ENCODE measurements around the gene CFAP97D1. TPM values are rescaled to one million over a fixed set of nuclear protein-coding genes. Genes with fewer than 3 reads are reported as not detected.

The CFAP97D1 gene
- total RNA-seq, 1 experiment from 2014 or later, result 0.18 TPM

DNA sequence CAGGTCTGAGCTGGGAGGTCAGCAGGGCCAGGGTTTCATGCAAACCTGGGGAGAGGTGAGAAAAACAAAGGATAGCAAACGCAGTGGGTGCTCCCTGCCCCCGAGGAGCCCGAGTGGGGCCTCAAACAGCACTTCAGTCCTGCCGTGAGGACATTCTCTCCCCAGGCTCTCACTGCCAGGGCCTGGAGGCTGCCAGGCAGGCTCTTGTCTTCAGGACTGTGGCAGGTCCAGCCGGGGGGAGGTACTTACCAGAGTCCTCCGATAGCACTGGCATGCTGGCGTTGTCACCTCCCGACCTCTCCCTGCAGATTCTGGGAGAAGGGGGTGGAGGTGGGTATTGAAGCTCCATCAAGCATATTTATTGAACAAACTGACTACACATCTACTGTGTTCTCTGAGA is 51.4 kb downstream of the CFAP97D1 start:
- peaks cover 8% of the 10 kb centered on the region for H3K36me3 Mint-ChIP-seq (ENCODE audit: insufficient read depth, unreplicated experiment)
- H3K9me3 Mint-ChIP-seq (ENCODE audit: unreplicated experiment), result no peaks in the 10 kb centered on the region
- no peak for DNase-seq
- peak overlapping the region; percentile 82 for H3K4me3 Mint-ChIP-seq (ENCODE audit: unreplicated experiment)
- H3K4me3 ChIP-seq (ENCODE audit: low read depth, low read length), result no peak overlapping the region
- no peaks in the 10 kb centered on the region for H3K9me3 ChIP-seq
- H3K36me3 ChIP-seq (ENCODE audit: control insufficient read depth, insufficient read depth, low read length), result no peaks in the 10 kb centered on the region
- ChIA-PET POLR2A (no interaction called here), CTCF (interaction anchor here (1.6 to 1.7 kb wide), 2 partner anchors 15 to 18 kb away, joined by 3 to 8 read pairs; no protein-coding TSS in a partner anchor)
- H3K27me3 ChIP-seq (replicated peaks; ENCODE audit: control insufficient read depth, insufficient read depth, low read length), result no peaks in the 10 kb centered on the region
- intact Hi-C loops (cut with micrococcal nuclease; ENCODE audit: unreplicated experiment), result loop anchor here (5.0 kb wide), 1 partner anchor 54 kb away; the partner anchor contains the start of gene DUSP3
- H3K4me1 ChIP-seq, result peaks cover 5% of the 10 kb centered on the region; the same call in 1 of the 2 replicates
- BruUV-seq (replicated peaks), result no TSS peak
- peaks cover 6% of the 10 kb centered on the region for H3K27me3 Mint-ChIP-seq (ENCODE audit: insufficient read depth, unreplicated experiment)
- TF ChIP-seq, protein P1, sequence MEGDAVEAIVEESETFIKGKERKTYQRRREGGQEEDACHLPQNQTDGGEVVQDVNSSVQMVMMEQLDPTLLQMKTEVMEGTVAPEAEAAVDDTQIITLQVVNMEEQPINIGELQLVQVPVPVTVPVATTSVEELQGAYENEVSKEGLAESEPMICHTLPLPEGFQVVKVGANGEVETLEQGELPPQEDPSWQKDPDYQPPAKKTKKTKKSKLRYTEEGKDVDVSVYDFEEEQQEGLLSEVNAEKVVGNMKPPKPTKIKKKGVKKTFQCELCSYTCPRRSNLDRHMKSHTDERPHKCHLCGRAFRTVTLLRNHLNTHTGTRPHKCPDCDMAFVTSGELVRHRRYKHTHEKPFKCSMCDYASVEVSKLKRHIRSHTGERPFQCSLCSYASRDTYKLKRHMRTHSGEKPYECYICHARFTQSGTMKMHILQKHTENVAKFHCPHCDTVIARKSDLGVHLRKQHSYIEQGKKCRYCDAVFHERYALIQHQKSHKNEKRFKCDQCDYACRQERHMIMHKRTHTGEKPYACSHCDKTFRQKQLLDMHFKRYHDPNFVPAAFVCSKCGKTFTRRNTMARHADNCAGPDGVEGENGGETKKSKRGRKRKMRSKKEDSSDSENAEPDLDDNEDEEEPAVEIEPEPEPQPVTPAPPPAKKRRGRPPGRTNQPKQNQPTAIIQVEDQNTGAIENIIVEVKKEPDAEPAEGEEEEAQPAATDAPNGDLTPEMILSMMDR (IDR thresholded peaks at IDR 0.05; ENCODE audit: insufficient read depth in 1 of 2, low read depth in 1 of 2, low read length in 1 of 2, severe bottlenecking in 1 of 2, unreplicated experiment in 1 of 2), result no peak
- H3K27ac Mint-ChIP-seq (ENCODE audit: unreplicated experiment), result no peak overlapping the region
- H3K4me1 Mint-ChIP-seq (ENCODE audit: low read depth, unreplicated experiment), result peaks cover 7% of the 10 kb centered on the region

DNA sequence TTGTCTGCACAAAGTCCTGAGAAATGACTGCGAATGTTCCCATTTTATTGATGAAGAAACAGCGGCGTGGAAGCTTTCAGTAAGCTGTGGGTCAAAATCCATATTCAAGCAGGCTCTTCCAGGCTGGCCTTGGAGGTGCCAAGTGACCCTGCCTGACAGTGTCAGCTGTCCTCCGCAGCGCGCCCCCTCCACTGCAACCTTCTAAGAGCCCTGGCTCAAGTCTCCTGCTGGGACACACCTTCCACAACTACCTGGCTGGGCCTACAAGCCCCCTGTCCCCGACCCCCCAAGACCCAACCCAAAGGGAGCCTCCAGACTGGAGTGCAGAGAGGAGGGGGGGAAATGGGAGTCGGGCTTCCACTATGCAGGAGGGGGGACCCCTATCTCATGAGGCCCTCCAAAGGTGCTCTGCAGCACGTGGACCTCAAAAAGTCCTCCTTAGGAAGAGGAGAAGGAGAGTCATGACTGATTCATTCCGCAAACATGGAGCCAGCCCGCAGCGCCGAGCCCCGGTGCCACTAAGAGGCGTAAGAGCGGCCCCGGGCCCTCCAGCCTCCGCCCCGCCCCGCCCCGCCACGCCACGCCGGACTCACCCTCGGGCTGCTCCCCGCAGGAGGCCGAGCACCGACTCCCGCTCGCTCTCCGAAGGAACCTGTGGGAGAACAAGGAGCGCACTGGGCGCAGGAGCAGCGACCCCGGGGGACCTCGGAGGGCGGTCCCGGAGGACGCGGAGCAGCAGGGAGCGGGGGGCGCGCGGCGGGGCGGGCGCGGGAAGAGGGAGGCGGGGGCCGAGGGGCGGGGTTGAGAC is 52.1 kb downstream of the CFAP97D1 start:
- DNase-seq, result peak; percentile 60 to 67
- POLR2A ChIA-PET, result interaction anchor here (0.6 kb wide), 1 partner anchor 54 kb away, joined by 4 read pairs; the partner anchor contains the start of gene DUSP3

More for the DNA sequence above, 52.1 kb downstream of the CFAP97D1 start:
- H3K9me3 ChIP-seq, result no peaks in the 10 kb centered on the region
- CTCF ChIA-PET, result interaction anchor here (1.6 to 1.7 kb wide), 2 partner anchors 14 to 18 kb away, joined by 3 to 8 read pairs; no protein-coding TSS in a partner anchor
- intact Hi-C loops (cut with micrococcal nuclease; ENCODE audit: unreplicated experiment), result loop anchor here (5.0 kb wide), 1 partner anchor 55 kb away; the partner anchor contains the start of gene DUSP3
- BruUV-seq (replicated peaks), result no TSS peak
- Mint-ChIP-seq H3K4me1 (ENCODE audit: low read depth, unreplicated experiment) (peaks cover 7% of the 10 kb centered on the region), H3K27me3 (ENCODE audit: insufficient read depth, unreplicated experiment) (peaks cover 6% of the 10 kb centered on the region), H3K9me3 (ENCODE audit: unreplicated experiment) (no peaks in the 10 kb centered on the region), H3K27ac (ENCODE audit: unreplicated experiment) (no peak overlapping the region), H3K36me3 (ENCODE audit: insufficient read depth, unreplicated experiment) (peaks cover 8% of the 10 kb centered on the region), H3K4me3 (ENCODE audit: unreplicated experiment) (peak overlapping the region; percentile 82)
- peaks cover 5% of the 10 kb centered on the region; the same call in 1 of the 2 replicates for H3K4me1 ChIP-seq
- no peaks in the 10 kb centered on the region for H3K27me3 ChIP-seq (replicated peaks; ENCODE audit: control insufficient read depth, insufficient read depth, low read length)
- peak overlapping the region; percentile 59 for H3K4me3 ChIP-seq (ENCODE audit: low read depth, low read length)
- H3K36me3 ChIP-seq (ENCODE audit: control insufficient read depth, insufficient read depth, low read length), result no peaks in the 10 kb centered on the region
- TF ChIP-seq, protein P1 (IDR thresholded peaks at IDR 0.05; ENCODE audit: insufficient read depth in 1 of 2, low read depth in 1 of 2, low read length in 1 of 2, severe bottlenecking in 1 of 2, unreplicated experiment in 1 of 2), result no peak

All from Caco-2 (cell line).